GM12874 (cell line): ENCODE results near the gene RBMS3.

Experiments
- TF ChIP-seq, protein P1 (sequence below): IDR thresholded peaks from 2 replicates; pipeline ENCODE4 v1.5.1; 2011; ENCODE audit warnings: low read depth, mild to moderate bottlenecking, control low read depth, low read length, moderate library complexity; ENCODE audit not compliant: insufficient read depth

The RBMS3 gene

DNA sequence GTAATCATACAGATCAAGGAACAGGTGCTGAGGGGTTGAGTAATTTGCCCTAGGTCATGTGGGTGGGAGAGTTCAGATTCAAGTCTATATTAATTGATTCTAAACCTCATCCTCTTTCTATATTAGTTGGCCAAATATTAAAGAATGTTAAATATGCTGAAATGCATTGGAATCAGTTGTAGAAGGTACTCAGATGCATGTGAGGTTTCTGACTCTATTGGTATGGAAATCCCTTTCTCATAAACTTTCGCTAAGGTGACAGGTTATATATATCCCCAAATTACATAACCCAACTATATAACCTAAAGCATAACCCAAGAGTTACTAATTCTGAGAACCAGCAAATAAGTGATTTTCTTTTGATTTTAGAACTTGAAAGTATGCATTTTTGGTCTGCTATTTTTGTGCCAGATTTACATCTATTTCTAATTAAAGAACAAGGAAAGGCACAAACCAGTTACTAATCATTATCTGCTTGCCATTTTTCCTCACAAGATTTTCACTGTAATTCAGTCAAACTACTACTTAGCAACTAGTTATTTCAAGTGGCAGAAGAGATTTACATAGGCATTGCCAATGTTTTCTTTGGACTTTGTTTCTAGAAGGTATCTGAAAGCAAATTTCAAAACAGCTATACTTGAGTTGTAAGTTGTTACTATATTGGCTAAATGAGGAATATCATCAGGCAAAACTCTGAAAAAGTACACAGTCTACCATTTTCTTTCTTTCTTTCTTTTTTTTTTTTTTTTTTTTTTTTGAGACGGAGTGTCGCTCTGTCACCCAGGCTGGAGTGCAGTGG is 201.3 kb downstream of the RBMS3 start:
- TF ChIP-seq, protein P1, sequence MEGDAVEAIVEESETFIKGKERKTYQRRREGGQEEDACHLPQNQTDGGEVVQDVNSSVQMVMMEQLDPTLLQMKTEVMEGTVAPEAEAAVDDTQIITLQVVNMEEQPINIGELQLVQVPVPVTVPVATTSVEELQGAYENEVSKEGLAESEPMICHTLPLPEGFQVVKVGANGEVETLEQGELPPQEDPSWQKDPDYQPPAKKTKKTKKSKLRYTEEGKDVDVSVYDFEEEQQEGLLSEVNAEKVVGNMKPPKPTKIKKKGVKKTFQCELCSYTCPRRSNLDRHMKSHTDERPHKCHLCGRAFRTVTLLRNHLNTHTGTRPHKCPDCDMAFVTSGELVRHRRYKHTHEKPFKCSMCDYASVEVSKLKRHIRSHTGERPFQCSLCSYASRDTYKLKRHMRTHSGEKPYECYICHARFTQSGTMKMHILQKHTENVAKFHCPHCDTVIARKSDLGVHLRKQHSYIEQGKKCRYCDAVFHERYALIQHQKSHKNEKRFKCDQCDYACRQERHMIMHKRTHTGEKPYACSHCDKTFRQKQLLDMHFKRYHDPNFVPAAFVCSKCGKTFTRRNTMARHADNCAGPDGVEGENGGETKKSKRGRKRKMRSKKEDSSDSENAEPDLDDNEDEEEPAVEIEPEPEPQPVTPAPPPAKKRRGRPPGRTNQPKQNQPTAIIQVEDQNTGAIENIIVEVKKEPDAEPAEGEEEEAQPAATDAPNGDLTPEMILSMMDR, result no peak

DNA sequence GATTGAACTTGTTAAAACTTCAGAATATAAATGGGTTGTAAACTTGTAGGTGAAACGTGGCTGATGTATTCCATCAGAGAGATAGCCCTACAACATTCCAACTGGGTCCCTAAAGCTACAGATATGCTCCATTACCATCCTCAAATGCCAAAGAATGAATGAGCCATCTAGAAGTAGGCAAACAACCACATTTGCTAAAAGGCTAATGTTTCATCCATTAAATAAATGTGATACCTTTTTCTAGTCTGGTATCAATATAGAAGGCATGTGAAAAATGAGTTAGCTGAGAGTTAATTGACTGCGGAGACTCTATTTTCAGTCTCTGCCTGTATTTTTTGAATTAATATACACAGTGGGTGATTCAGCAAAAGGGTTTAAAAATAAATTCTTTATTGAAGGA is 203.8 kb downstream of the RBMS3 start:
- TF ChIP-seq, protein P1, result no peak

DNA sequence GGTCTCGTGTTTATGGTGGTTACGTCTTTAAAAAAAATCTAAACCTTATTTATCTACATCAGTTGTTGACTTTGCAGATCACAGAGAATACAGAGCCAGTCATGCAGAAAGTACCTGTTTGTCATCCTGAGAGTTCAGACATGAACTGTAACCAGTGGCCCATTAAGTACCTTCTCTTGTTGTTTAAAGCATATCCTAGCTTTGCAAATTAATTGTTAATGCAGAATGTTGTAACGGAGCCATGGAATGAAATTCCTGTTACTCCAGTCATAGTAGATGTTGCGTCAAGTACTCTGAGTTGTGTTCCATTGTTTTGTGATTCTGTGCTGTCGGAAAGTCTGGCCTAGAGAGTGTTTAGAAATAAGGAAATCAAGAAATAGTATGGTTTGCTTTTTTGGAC is 205.2 kb downstream of the RBMS3 start:
- TF ChIP-seq, protein P1, result no peak

DNA sequence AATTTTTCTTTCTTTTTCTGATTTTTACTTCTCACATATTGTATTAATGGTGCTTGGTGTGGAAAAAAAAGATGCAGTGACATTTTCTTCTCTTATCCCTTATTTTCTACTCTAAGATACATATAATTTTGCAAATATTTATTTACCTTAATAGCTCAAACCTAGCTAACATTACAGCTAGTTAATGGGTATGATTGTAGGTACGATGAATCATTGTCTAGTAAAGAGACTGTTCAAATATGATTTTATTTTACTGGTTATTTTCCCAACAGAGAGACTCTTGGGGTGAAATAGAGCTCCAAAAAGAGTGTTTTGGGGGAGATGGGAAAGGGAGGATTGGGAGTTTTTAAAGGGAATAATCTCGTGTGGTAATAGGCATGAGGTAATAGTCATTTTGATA is 206.0 kb downstream of the RBMS3 start:
- TF ChIP-seq, protein P1, result no peak

DNA sequence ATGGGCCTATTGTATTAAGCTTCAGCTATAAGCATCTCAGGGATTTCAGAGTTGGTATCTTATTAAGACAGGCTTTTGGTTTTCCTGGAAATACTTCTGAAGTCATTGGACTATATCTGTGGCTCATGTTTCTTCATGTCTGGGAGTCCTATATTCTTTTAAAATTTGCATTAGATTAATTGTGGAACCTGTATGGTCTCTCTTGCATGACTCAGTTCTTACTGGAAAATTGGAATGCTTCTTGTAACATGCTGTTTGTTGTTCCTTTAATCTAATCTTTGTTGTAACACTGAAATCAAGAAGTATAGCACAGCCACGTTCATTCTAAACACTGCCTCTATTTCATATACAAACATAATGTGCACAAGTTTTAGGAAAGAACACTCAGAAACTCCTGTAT is 208.1 kb downstream of the RBMS3 start:
- TF ChIP-seq, protein P1, result no peak

DNA sequence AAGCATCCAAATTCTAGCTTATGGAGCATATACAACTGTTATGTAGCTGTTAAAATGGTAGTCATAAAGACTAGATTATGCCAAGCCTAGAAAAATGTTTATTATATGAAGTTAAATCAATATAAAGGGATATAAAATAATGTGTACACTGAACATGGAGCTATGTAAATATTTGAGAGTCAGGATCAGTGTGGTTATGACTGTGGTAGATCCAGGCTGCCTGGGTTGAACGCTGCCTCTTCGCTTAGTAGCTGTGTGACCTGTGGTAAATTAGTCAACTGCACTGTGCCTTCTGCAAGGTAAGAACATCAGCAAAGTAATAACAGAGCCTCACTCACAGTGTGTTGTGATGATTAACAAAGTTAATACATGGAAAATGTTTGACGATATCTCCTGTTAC is 212.2 kb downstream of the RBMS3 start:
- TF ChIP-seq, protein P1, result no peak

DNA sequence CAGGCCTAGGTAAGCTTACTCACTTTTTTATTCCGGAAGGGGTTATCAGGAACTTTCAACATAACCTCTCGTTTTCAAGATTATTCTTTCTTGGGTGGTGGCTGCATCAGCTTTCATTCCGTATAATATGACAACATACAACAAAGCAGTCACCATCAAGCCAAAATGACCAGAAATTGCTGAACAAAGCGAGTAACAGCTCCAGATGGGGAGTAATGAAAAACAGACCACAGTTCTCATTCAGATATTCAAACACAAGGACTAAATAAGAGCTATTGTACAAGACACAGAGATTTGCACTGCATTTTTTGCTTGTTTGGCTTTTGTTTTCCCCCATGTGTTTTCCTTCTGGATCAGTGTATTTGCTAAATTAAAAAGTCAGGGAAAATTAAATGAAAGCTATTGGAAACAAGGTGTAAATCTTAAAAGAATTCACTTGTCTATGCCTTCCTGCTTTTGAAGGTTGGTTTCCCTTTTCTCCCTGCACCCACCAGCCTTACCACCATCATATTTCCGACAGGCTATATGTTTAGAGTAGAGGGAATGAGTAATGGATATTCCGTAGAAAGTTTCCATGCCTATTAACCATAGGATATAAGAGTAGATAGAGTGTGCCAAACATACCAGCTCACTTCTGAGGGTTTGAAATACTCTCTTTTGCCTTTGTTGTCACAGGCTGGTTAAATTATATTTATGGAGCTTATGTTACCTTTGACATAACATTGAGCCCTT is 213.6 kb downstream of the RBMS3 start:
- TF ChIP-seq, protein P1, result no peak
